RWPE2 (cell line): Measurements from ENCODE around the gene LYL1.
A peak's percentile ranks its signal among the peaks of the same experiment; 100 is the strongest.

Source experiments
- ATAC-seq: fragments of 200-7000 bp; cut with Tn5 transposase; 3 replicates; pipeline ENCODE4 v1.9.1; 2021; ENCODE audit warnings: low read depth
- DNase-seq: peaks from one replicate; pipeline ENCODE4 v3.0.0-alpha.2; 2020; ENCODE audit warnings: low spot score
- H3K27ac ChIP-seq: fragments of 450-650 bp; 2 replicates; pipeline ENCODE4 v1.5.1; 2017; ENCODE audit warnings: mild to moderate bottlenecking; ENCODE audit not compliant: poor library complexity, severe bottlenecking
- H3K27me3 ChIP-seq: fragments of 250-450 bp; sonication (Bioruptor Pico); 2 replicates; pipeline ENCODE4 v1.5.1; 2021; ENCODE audit warnings: mild to moderate bottlenecking, moderate library complexity; ENCODE audit not compliant: insufficient read depth, poor library complexity, severe bottlenecking
- H3K36me3 ChIP-seq: fragments of 250-450 bp; sonication (Bioruptor Pico); 2 replicates; pipeline ENCODE4 v1.5.1; 2020; ENCODE audit warnings: low read depth, mild to moderate bottlenecking, moderate library complexity
- H3K4me1 ChIP-seq: fragments of 250-450 bp; sonication (Bioruptor Pico); 2 replicates; pipeline ENCODE4 v1.5.1; 2021; ENCODE audit warnings: mild to moderate bottlenecking, moderate library complexity; ENCODE audit not compliant: insufficient read depth, poor library complexity, severe bottlenecking
- H3K4me3 ChIP-seq: fragments of 250-450 bp; sonication (Bioruptor Pico); 2 replicates; pipeline ENCODE4 v1.5.1; 2021; ENCODE audit warnings: mild to moderate bottlenecking, moderate library complexity; ENCODE audit not compliant: severe bottlenecking
- H3K9me3 ChIP-seq: fragments of 250-450 bp; sonication (Bioruptor Pico); 2 replicates; pipeline ENCODE4 v1.5.1; 2021; ENCODE audit warnings: mild to moderate bottlenecking, moderate library complexity; ENCODE audit not compliant: severe bottlenecking
- TF ChIP-seq, protein P1 (sequence below): fragments of 450-650 bp; IDR thresholded peaks from one replicate; pipeline ENCODE4 v1.5.1; 2017; ENCODE audit warnings: mild to moderate bottlenecking, moderate library complexity; ENCODE audit not compliant: poor library complexity, severe bottlenecking

The LYL1 gene

DNA sequence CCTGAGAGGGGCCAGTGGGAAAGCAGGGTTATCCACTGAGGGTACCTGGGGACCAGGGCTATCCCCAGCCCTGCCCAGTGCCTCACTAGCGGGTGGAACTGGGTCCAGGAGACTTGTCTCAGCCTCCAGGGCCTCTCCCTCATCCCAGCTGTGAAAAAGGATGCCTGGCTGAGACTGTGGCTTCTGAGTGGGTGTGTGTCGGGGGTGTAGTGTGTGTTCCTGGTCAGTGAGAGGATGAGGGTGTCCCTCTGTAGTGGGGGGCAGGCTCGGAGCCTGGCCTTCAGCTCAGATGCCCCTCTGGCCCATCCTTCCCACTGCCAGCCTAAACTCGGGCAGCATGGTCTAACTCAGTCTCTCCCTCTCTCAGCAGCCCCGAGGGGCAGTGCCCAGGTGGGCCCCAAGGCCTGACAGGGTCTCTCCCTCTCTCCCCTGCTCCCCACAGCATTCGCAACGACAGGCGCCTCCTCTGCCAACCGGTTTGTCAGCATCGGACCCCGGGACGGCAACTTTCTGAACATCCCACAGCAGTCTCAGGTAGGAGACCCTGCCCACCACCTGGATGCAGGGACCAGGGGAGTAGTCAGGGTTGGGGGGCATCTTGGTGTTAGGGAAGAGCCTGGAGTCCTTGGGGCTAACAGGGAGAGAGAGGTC is 12.7 kb downstream of the LYL1 start:
- Histone ChIP-seq H3K9me3 (no peaks in the 10 kb centered on the region), H3K27ac (no peak overlapping the region)

GRCh38 chr19:13089139-13089856 is 13.4 kb downstream of the LYL1 start:
- Histone ChIP-seq H3K36me3 (no peaks in the 10 kb centered on the region), H3K9me3 (no peaks in the 10 kb centered on the region), H3K27ac (no peak overlapping the region), H3K4me3 (no peak overlapping the region), H3K27me3 (no peaks in the 10 kb centered on the region), H3K4me1 (no peaks in the 10 kb centered on the region)
- peak; percentile 48 for DNase-seq
- TF ChIP-seq, protein P1, sequence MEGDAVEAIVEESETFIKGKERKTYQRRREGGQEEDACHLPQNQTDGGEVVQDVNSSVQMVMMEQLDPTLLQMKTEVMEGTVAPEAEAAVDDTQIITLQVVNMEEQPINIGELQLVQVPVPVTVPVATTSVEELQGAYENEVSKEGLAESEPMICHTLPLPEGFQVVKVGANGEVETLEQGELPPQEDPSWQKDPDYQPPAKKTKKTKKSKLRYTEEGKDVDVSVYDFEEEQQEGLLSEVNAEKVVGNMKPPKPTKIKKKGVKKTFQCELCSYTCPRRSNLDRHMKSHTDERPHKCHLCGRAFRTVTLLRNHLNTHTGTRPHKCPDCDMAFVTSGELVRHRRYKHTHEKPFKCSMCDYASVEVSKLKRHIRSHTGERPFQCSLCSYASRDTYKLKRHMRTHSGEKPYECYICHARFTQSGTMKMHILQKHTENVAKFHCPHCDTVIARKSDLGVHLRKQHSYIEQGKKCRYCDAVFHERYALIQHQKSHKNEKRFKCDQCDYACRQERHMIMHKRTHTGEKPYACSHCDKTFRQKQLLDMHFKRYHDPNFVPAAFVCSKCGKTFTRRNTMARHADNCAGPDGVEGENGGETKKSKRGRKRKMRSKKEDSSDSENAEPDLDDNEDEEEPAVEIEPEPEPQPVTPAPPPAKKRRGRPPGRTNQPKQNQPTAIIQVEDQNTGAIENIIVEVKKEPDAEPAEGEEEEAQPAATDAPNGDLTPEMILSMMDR, result no peak
- ATAC-seq, result peak; percentile 60; the same call in 2 of the 3 replicates

More for the DNA sequence above, 12.7 kb downstream of the LYL1 start:
- ATAC-seq (no peak), DNase-seq (peak; percentile 52)
- TF ChIP-seq, protein P1, result no peak
- Histone ChIP-seq H3K4me1 (no peaks in the 10 kb centered on the region), H3K27me3 (no peaks in the 10 kb centered on the region), H3K36me3 (no peaks in the 10 kb centered on the region), H3K4me3 (no peak overlapping the region)

- Histone ChIP-seq H3K4me3 (no peak overlapping the region), H3K27ac (no peak overlapping the region), H3K4me1 (no peaks in the 10 kb centered on the region), H3K36me3 (no peaks in the 10 kb centered on the region), H3K27me3 (no peaks in the 10 kb centered on the region), H3K9me3 (no peaks in the 10 kb centered on the region)
- TF ChIP-seq, protein P1, result no peak
- ATAC-seq (no peak), DNase-seq (no peak)
These were observed 14.7 kb downstream of the LYL1 start for GRCh38 chr19:13087795-13088537.

- Histone ChIP-seq H3K9me3 (no peaks in the 10 kb centered on the region), H3K27me3 (no peaks in the 10 kb centered on the region), H3K4me1 (no peaks in the 10 kb centered on the region), H3K4me3 (no peak overlapping the region), H3K36me3 (peaks cover 3% of the 10 kb centered on the region; the same call in 1 of the 2 replicates), H3K27ac (no peak overlapping the region)
- DNase-seq (no peak), ATAC-seq (no peak)
- TF ChIP-seq, protein P1, result no peak
These were observed 15.4 kb downstream of the LYL1 start for GRCh38 chr19:13087295-13087694.
